PC-3 (cell line): ENCODE results near the gene LTC4S. TPM values are rescaled to one million over a fixed set of nuclear protein-coding genes. Genes with fewer than 3 reads are reported as not detected.

Experiments used
- ATAC-seq: fragments of 200-7000 bp; cut with Tn5 transposase; 2 replicates; pipeline ENCODE4 v1.9.1; 2020; ENCODE audit warnings: mild to moderate bottlenecking, moderate library complexity
- BruUV-seq: library from RNA; stranded (reverse); fragments of 400-500 nt; replicated peaks from 2 replicates; lab custom pipeline; 2021; lab: Mats Ljungman, UMichigan
- CTCF ChIA-PET: fragments of 300-600 bp; sonication (Branson Sonifier 250); formaldehyde crosslinking; loops from one replicate; lab custom pipeline; 2022; ENCODE audit warnings: antibody characterized with exemption; lab: Charles Lee
- POLR2A ChIA-PET: fragments of 300-600 bp; sonication (Branson Sonifier 250); formaldehyde crosslinking; loops from one replicate; lab custom pipeline; 2022; ENCODE audit warnings: antibody characterized with exemption; ENCODE audit not compliant: unreplicated experiment; lab: Charles Lee
- DNase-seq: peaks from one replicate; pipeline ENCODE4 v3.0.0-alpha.2; 2015
- H2AFZ ChIP-seq: fragments of 300-600 bp; sonication (generic); 2 replicates; pipeline ENCODE4 v1.6.0; 2016; ENCODE audit warnings: antibody characterized with exemption, low read length
- H3F3A ChIP-seq: fragments of 300-600 bp; sonication (generic); one replicate; pipeline ENCODE4 v1.6.0; 2017; ENCODE audit warnings: antibody characterized with exemption, low read length, control low read depth, mild to moderate bottlenecking; ENCODE audit not compliant: unreplicated experiment
- H3K27ac ChIP-seq: fragments of 300-600 bp; sonication (generic); 2 replicates; pipeline ENCODE4 v1.5.1; 2016; ENCODE audit warnings: mild to moderate bottlenecking, low read length
- H3K27me3 ChIP-seq: fragments of 300-600 bp; sonication (generic); 2 replicates; pipeline ENCODE4 v1.6.1; 2016; ENCODE audit warnings: low read length, mixed read lengths
- H3K36me3 ChIP-seq: fragments of 300-600 bp; sonication (generic); 2 replicates; pipeline ENCODE4 v1.6.1; 2016; ENCODE audit warnings: low read depth, mixed run types, low read length, mixed read lengths
- H3K4me1 ChIP-seq: fragments of 300-600 bp; sonication (generic); 2 replicates; pipeline ENCODE4 v1.5.1; 2016; ENCODE audit warnings: low read length; ENCODE audit not compliant: insufficient read depth
- H3K4me2 ChIP-seq: fragments of 300-600 bp; sonication (generic); 2 replicates; pipeline ENCODE4 v1.6.0; 2016; ENCODE audit warnings: low read length
- H3K4me3 ChIP-seq: fragments of 300-600 bp; sonication (generic); 2 replicates; pipeline ENCODE4 v1.5.1; 2016; ENCODE audit warnings: mild to moderate bottlenecking, low read length, mixed read lengths
- H3K79me2 ChIP-seq: fragments of 300-600 bp; sonication (generic); 2 replicates; pipeline ENCODE4 v1.6.1; 2017; ENCODE audit warnings: low read length, mixed read lengths
- H3K9ac ChIP-seq: fragments of 300-600 bp; sonication (generic); 2 replicates; pipeline ENCODE4 v1.6.0; 2016; ENCODE audit warnings: mild to moderate bottlenecking, low read length
- H3K9me2 ChIP-seq: fragments of 300-600 bp; sonication (generic); replicated peaks from 2 replicates; pipeline ENCODE4 v1.6.1; 2016; ENCODE audit warnings: mixed run types, low read length, mixed read lengths
- H3K9me3 ChIP-seq: fragments of 300-600 bp; sonication (generic); 2 replicates; pipeline ENCODE4 v1.6.1; 2016; ENCODE audit warnings: low read length, mixed read lengths
- H4K20me1 ChIP-seq: fragments of 300-600 bp; sonication (generic); 2 replicates; pipeline ENCODE4 v1.6.1; 2016; ENCODE audit warnings: low read length, mixed read lengths
- CTCF ChIP-seq: fragments of 300-600 bp; sonication (generic); conservative IDR thresholded peaks from 2 replicates; pipeline ENCODE4 v1.5.1; 2017; ENCODE audit warnings: antibody characterized with exemption, low read depth, mild to moderate bottlenecking, low read length
- EZH2 ChIP-seq: fragments of 300-600 bp; sonication (generic); IDR thresholded peaks from one replicate; pipeline ENCODE4 v1.6.1; 2017; ENCODE audit warnings: antibody characterized with exemption, mild to moderate bottlenecking, low read length; ENCODE audit not compliant: unreplicated experiment
- EZH2phosphoT487 ChIP-seq: fragments of 300-600 bp; sonication (generic); IDR thresholded peaks from 2 replicates; pipeline ENCODE4 v1.6.1; 2018; ENCODE audit warnings: mild to moderate bottlenecking, antibody characterized with exemption, low read length, borderline replicate concordance
- intact Hi-C: fragments of 100-400 bp; cut with micrococcal nuclease; formaldehyde crosslinking; loops from 2 replicates; pipeline ENCODE4 v1.9.0; 2023
- total RNA-seq: library from RNA; depleted of rRNA; stranded (reverse); fragments of >200 nt; gene quantifications from 2 replicates; pipeline ENCODE4 v1.2.3, GENCODE V29; 2014

Gene LTC4S
- total RNA-seq, 1 experiment from 2014 or later = 1.5 TPM

DNA sequence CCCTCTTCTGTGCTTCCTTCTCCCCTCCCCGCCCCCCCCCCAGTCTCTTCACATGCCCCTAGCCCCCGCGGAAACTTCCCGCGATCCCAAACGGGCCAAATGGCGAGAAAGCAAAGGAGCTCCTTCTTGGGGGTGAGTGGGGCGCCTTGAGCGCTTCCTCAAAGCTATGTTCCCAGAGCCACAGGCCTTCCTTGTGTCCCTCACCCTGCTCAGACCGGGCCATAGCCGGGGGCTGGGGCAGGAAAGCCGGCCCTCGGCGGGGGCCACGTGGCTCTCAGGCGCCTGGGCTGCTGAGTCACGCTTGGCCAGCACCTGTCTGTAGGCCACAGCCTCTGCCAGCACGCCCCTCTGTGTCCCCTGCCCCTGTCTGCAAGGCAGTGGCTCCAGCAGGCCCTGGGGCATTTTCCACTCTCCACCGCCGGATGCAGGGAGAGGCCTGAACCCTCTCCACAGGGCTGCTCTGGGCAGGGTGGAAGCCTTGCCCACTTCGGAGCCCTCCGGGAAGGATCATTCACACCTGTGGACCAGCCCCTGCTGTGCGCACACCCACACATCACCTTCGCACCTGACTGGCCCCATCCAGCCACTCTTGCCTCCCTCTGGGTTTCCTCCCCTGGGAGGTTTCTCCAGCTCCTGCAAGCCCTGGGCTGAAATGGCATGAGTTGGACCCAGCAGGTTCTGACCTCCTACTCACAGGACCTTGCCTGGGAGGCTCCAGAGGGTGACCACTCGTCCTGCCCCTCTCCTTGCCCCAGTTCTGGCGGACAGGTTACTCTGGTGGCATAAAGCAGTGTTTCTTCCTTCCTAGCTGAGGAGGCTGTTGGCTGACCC is 25.7 kb downstream of the LTC4S start:
- Histone ChIP-seq H4K20me1 (peaks cover 36% of the 10 kb centered on the region), H2AFZ (no peak overlapping the region), H3F3A (no peaks in the 10 kb centered on the region), H3K4me1 (peaks cover 41% of the 10 kb centered on the region), H3K4me3 (no peak overlapping the region), H3K4me2 (peak overlapping the region; percentile 89), H3K36me3 (peaks cover 11% of the 10 kb centered on the region), H3K9me2 (no peaks in the 10 kb centered on the region), H3K9ac (peak overlapping the region; percentile 94), H3K27me3 (no peaks in the 10 kb centered on the region), H3K79me2 (peaks cover 43% of the 10 kb centered on the region), H3K27ac (peak overlapping the region; percentile 96), H3K9me3 (no peaks in the 10 kb centered on the region)
- POLR2A ChIA-PET = interaction anchor here (0.6 kb wide), 1 partner anchor 8 kb away, joined by 3 read pairs; no protein-coding TSS in a partner anchor
- TF ChIP-seq EZH2 (no peak), CTCF (no peak), EZH2phosphoT487 (no peak)
- DNase-seq (peak; percentile 64), ATAC-seq (peak; percentile 32)
- CTCF ChIA-PET = no interaction called here
- intact Hi-C loops = loop anchor here (2.0 kb wide), 1 partner anchor 57 kb away; no protein-coding TSS in a partner anchor
- no TSS peak for BruUV-seq

DNA sequence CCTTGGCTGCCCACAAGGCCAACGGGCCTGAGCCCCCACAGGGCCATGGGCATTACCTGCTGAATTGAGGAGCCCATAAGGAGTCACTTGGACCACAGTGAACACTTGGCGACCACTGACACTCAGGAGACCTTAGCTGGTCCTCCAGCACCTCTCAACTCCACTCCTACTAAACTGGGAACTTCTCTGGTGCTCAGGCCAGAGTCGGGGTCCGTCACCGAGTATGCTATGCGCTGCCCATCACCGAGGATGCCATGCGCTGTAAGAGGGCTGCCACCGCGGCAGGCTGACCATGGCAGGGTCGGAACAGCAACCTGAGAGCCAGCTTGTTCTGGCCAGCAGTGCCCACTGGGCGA is 26.3 kb downstream of the LTC4S start:
- H3K27me3 ChIP-seq = no peaks in the 10 kb centered on the region
- peak overlapping the region; percentile 94 for H3K9ac ChIP-seq
- H3K79me2 ChIP-seq = peaks cover 49% of the 10 kb centered on the region
- DNase-seq (no peak), ATAC-seq (no peak)
- ChIA-PET POLR2A (interaction anchor here (0.6 kb wide), 1 partner anchor 88 kb away, joined by 3 read pairs; no protein-coding TSS in a partner anchor), CTCF (no interaction called here)
- no peak for TF ChIP-seq EZH2phosphoT487
- no peak for TF ChIP-seq EZH2
- TF ChIP-seq CTCF = no peak
- peak overlapping the region; percentile 93; the same call in 1 of the 2 replicates for H3K4me3 ChIP-seq
- no peaks in the 10 kb centered on the region for H3K9me3 ChIP-seq
- peak overlapping the region; percentile 89 for H3K4me2 ChIP-seq
- peak overlapping the region; percentile 55; the same call in 1 of the 2 replicates for H2AFZ ChIP-seq
- TSS peak; percentile 65 for BruUV-seq
- H3F3A ChIP-seq = no peaks in the 10 kb centered on the region
- intact Hi-C loops = loop anchor here (2.0 kb wide), 1 partner anchor 57 kb away; no protein-coding TSS in a partner anchor
- H3K4me1 ChIP-seq = peaks cover 41% of the 10 kb centered on the region
- peaks cover 42% of the 10 kb centered on the region for H4K20me1 ChIP-seq
- H3K9me2 ChIP-seq = no peaks in the 10 kb centered on the region
- H3K36me3 ChIP-seq = peaks cover 17% of the 10 kb centered on the region
- peak overlapping the region; percentile 96 for H3K27ac ChIP-seq
